Measurements from ENCODE around the gene TMEM163.

The TMEM163 gene

GRCh38 chr2:134457765-134458472 is 260.9 kb downstream of the TMEM163 start:
- DNase-seq (ENCODE audit: low read depth) = no peak

- no peak for DNase-seq (ENCODE audit: low read depth)
Observed at GRCh38 chr2:134457353-134457752, 261.4 kb downstream of the TMEM163 start.

GRCh38 chr2:134455426-134455825 is 263.4 kb downstream of the TMEM163 start:
- no peak for DNase-seq (ENCODE audit: low read depth)

- no peak for DNase-seq (ENCODE audit: low read depth)
Observed at GRCh38 chr2:134454931-134455330, 263.9 kb downstream of the TMEM163 start.

- DNase-seq (ENCODE audit: low read depth) = no peak
Observed at GRCh38 chr2:134454426-134454825, 264.4 kb downstream of the TMEM163 start.

GRCh38 chr2:134453973-134454372 is 264.8 kb downstream of the TMEM163 start:
- DNase-seq (ENCODE audit: low read depth) = no peak

GRCh38 chr2:134453476-134453875 is 265.3 kb downstream of the TMEM163 start:
- DNase-seq (ENCODE audit: low read depth) = no peak

GRCh38 chr2:134452042-134452733 is 266.6 kb downstream of the TMEM163 start:
- no peak for DNase-seq (ENCODE audit: low read depth)

GRCh38 chr2:134451347-134451630 is 267.5 kb downstream of the TMEM163 start:
- no peak for DNase-seq (ENCODE audit: low read depth)

- no peak for DNase-seq (ENCODE audit: low read depth)
Observed at GRCh38 chr2:134449751-134450513, 268.9 kb downstream of the TMEM163 start.

- no peak for DNase-seq (ENCODE audit: low read depth)
Observed at GRCh38 chr2:134449157-134449556, 269.6 kb downstream of the TMEM163 start.

- DNase-seq (ENCODE audit: low read depth) = no peak
Observed at GRCh38 chr2:134448650-134449049, 270.1 kb downstream of the TMEM163 start.

- DNase-seq (ENCODE audit: low read depth) = no peak
Observed at GRCh38 chr2:134447669-134448068, 271.1 kb downstream of the TMEM163 start.

- peak; percentile 34 for DNase-seq (ENCODE audit: low read depth)
Observed at GRCh38 chr2:134446383-134447017, 272.3 kb downstream of the TMEM163 start.

GRCh38 chr2:134445985-134446382 is 272.8 kb downstream of the TMEM163 start:
- DNase-seq (ENCODE audit: low read depth) = no peak

- no peak for DNase-seq (ENCODE audit: low read depth)
Observed at GRCh38 chr2:134445116-134445515, 273.7 kb downstream of the TMEM163 start.

- DNase-seq (ENCODE audit: low read depth) = no peak
Observed at GRCh38 chr2:134443814-134444480, 274.9 kb downstream of the TMEM163 start.

GRCh38 chr2:134441153-134441863 is 277.5 kb downstream of the TMEM163 start:
- DNase-seq (ENCODE audit: low read depth) = no peak

GRCh38 chr2:134440336-134440909 is 278.4 kb downstream of the TMEM163 start:
- DNase-seq (ENCODE audit: low read depth) = no peak

- no peak for DNase-seq (ENCODE audit: low read depth)
Observed at GRCh38 chr2:134438371-134438770, 280.4 kb downstream of the TMEM163 start.

GRCh38 chr2:134436706-134437105 is 282.1 kb downstream of the TMEM163 start:
- no peak for DNase-seq (ENCODE audit: low read depth)
